Stomach (tissue), 4 donors: Measurements from ENCODE around the gene KRT12.

ENCODE experiments used
- CTCF ChIP-seq, 7 experiments: fragments of 450-650 bp in 4 of 7; fragments of 200-600 bp in 3 of 7; sonication (generic) in 3 of 7; IDR thresholded peaks; one replicate each; pipeline ENCODE4 v1.5.1; 2016 to 2019; ENCODE audit warnings: antibody characterized with exemption in 7 of 7, control low read depth in 2 of 7, mild to moderate bottlenecking in 1 of 7
- POLR2A ChIP-seq, 4 donors: fragments of 450-650 bp; IDR thresholded peaks; one replicate each; pipeline ENCODE4 v1.6.1; 2016; ENCODE audit warnings: antibody characterized with exemption in 4 of 4, control low read depth in 2 of 4, mild to moderate bottlenecking in 1 of 4, moderate library complexity in 1 of 4

DNA sequence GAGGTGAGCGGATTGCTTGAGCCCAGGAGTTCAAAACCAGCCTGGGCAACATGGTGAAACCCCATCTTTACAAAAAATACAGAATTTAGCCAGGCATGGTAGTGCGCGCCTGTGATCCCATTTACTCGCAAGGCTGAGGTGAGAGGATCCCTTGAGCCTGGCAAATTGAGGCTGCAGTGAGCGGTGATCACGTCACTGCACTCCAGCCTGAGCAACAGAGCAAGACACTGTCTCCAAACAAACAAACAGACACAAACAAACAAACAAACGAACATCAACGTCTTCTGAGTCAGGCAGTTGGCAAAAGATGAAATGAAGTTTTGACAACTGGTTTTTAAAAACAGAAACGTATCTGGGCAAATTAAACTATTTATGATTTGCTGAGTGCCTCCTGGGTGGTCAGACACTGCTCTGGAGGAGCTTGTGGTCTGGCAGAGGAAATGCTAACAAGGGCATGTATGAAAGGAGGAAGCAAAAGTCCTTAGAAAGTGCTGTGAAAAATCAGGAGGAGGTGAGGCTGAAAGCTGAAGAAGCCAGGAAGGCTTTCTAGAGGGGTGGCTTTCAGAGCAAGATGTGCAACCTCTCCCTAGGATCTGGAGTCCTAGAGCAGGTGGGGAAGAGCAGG, 28.2 kb upstream of the KRT12 start:
- TF ChIP-seq CTCF (IDR thresholded peaks at IDR 0.05) (no peak), POLR2A (IDR thresholded peaks at IDR 0.05) (no peak)
